Neuronal stem cell (in vitro differentiated cells): ENCODE data around the gene ADCY9.
A peak's percentile ranks its signal among the peaks of the same experiment; 100 is the strongest.
"Not testable (repeated sequence)": the region's sequence is repeated elsewhere in the genome, so short reads cannot be mapped to it uniquely, and the experiment has no call there.

Experiments used
- DNase-seq: peaks from one replicate; pipeline ENCODE4 v3.0.0-alpha.2; 2013; ENCODE audit warnings: low spot score
- H2AFZ ChIP-seq: one replicate; pipeline ENCODE4 v1.6.1; 2013; ENCODE audit warnings: mild to moderate bottlenecking, low read length, inconsistent platforms
- H2AK5ac ChIP-seq: 2 replicates; pipeline ENCODE4 v1.6.1; 2013; ENCODE audit warnings: low read depth, mild to moderate bottlenecking, inconsistent platforms, low read length, moderate library complexity, mixed read lengths
- H2BK120ac ChIP-seq: 2 replicates; pipeline ENCODE4 v1.6.1; 2013; ENCODE audit warnings: low read depth, mild to moderate bottlenecking, inconsistent platforms, low read length, moderate library complexity, mixed read lengths
- H2BK12ac ChIP-seq: one replicate; pipeline ENCODE4 v1.6.1; 2013; ENCODE audit warnings: low read length, inconsistent platforms
- H2BK15ac ChIP-seq: 2 replicates; pipeline ENCODE4 v1.6.1; 2013; ENCODE audit warnings: mild to moderate bottlenecking, low read length, inconsistent platforms, mixed read lengths
- H2BK5ac ChIP-seq: one replicate; pipeline ENCODE4 v1.6.1; 2013; ENCODE audit warnings: inconsistent platforms, mild to moderate bottlenecking, low read length, moderate library complexity
- H3K14ac ChIP-seq: one replicate; pipeline ENCODE4 v1.6.1; 2013; ENCODE audit warnings: low read length, inconsistent platforms
- H3K18ac ChIP-seq: 2 replicates; pipeline ENCODE4 v1.6.1; 2013; ENCODE audit warnings: low read length, inconsistent platforms
- H3K23ac ChIP-seq: 2 replicates; pipeline ENCODE4 v1.6.1; 2013; ENCODE audit warnings: low read depth, mild to moderate bottlenecking, mixed read lengths, low read length, inconsistent platforms; ENCODE audit not compliant: poor library complexity
- H3K27ac ChIP-seq: replicated peaks from 3 replicates; pipeline ENCODE4 v1.5.1; 2013; ENCODE audit warnings: low read length, inconsistent platforms
- H3K27me3 ChIP-seq, 3 experiments: 2 replicates each; pipeline ENCODE4 v1.6.1; 2013; ENCODE audit warnings: low read length in 3 of 3, mild to moderate bottlenecking in 2 of 3, inconsistent platforms in 1 of 3, low read depth in 1 of 3, mixed read lengths in 1 of 3, moderate library complexity in 1 of 3; ENCODE audit not compliant: control insufficient read depth in 3 of 3, insufficient read depth in 3 of 3
- H3K36me3 ChIP-seq, 2 donors: replicated peaks in 1 of 2; 2 replicates each; pipeline ENCODE4 v1.6.1; 2013; ENCODE audit warnings: low read length in 2 of 2; ENCODE audit not compliant: control insufficient read depth in 2 of 2, insufficient read depth in 2 of 2
- H3K4ac ChIP-seq: 2 replicates; pipeline ENCODE4 v1.6.1; 2013; ENCODE audit warnings: inconsistent platforms, mild to moderate bottlenecking, low read length, moderate library complexity
- H3K4me1 ChIP-seq, 2 donors: 1 replicate in 1 of 2; 2 replicates in 1 of 2; pipeline ENCODE4 v1.6.1; 2013; ENCODE audit warnings: low read length in 2 of 2, low read depth in 1 of 2; ENCODE audit not compliant: control insufficient read depth in 2 of 2, insufficient read depth in 1 of 2
- H3K4me2 ChIP-seq: one replicate; pipeline ENCODE4 v1.6.1; 2013; ENCODE audit warnings: mild to moderate bottlenecking, low read length, inconsistent platforms; ENCODE audit not compliant: insufficient read depth, poor library complexity, severe bottlenecking
- H3K4me3 ChIP-seq, 2 donors: 2 replicates each; pipeline ENCODE4 v1.5.1; 2013; ENCODE audit warnings: low read length in 2 of 2, mild to moderate bottlenecking in 2 of 2, inconsistent platforms in 1 of 2, moderate library complexity in 1 of 2
- H3K79me1 ChIP-seq: one replicate; pipeline ENCODE4 v1.6.1; 2013; ENCODE audit warnings: low read depth, mild to moderate bottlenecking, inconsistent platforms, low read length, moderate library complexity
- H3K9ac ChIP-seq: one replicate; pipeline ENCODE4 v1.6.1; 2013; ENCODE audit warnings: mild to moderate bottlenecking, low read depth, low read length, inconsistent platforms; ENCODE audit not compliant: poor library complexity
- H3K9me3 ChIP-seq, 2 donors: replicated peaks in 1 of 2; 2 replicates each; pipeline versions ENCODE3 to v1.6.1; 2013; ENCODE audit warnings: low read length in 2 of 2, mild to moderate bottlenecking in 2 of 2, inconsistent platforms in 1 of 2, low read depth in 1 of 2, mixed read lengths in 1 of 2, moderate library complexity in 1 of 2; ENCODE audit not compliant: control insufficient read depth in 2 of 2, insufficient read depth in 1 of 2
- H4K8ac ChIP-seq: one replicate; pipeline ENCODE4 v1.6.1; 2013; ENCODE audit warnings: low read depth, mild to moderate bottlenecking, inconsistent platforms, low read length, moderate library complexity
- H4K91ac ChIP-seq: one replicate; pipeline ENCODE4 v1.6.1; 2013; ENCODE audit warnings: low read length, low read depth, mild to moderate bottlenecking, inconsistent platforms; ENCODE audit not compliant: poor library complexity
- WGBS, 2 donors: extraction: QIAGEN DNeasy Blood & Tissue Kit; methylation state at CpG; one replicate each; pipeline ENCODE4 v1.1.7; 2013; ENCODE audit warnings: missing lambda C conversion rate in 2 of 2, mixed read lengths in 1 of 2; ENCODE audit not compliant: insufficient read length in 2 of 2, insufficient replicate concordance in 1 of 2; ENCODE audit errors: extremely low coverage in 2 of 2; 5-methylcytosine and 5-hydroxymethylcytosine counted together

The ADCY9 gene

GRCh38 chr16:3927147-3927546, 189.1 kb downstream of the ADCY9 start:
- not testable (repeated sequence) for H3K9ac ChIP-seq, H3K4me1 ChIP-seq, H2AK5ac ChIP-seq, H3K4ac ChIP-seq, H3K79me1 ChIP-seq, H2BK12ac ChIP-seq, H4K8ac ChIP-seq, H2BK120ac ChIP-seq, H3K9me3 ChIP-seq, H3K27ac ChIP-seq, H2AFZ ChIP-seq, H3K27me3 ChIP-seq, H4K91ac ChIP-seq, H2BK15ac ChIP-seq, H3K14ac ChIP-seq, H3K18ac ChIP-seq, H3K23ac ChIP-seq, H3K4me2 ChIP-seq, H2BK5ac ChIP-seq, H3K36me3 ChIP-seq, H3K4me3 ChIP-seq, DNase-seq
- WGBS, 2 donors, result no CpG with 5 or more reads among the region's 2 CpGs

GRCh38 chr16:3924763-3925162, 191.5 kb downstream of the ADCY9 start:
- no peak overlapping the region for H3K4me3 ChIP-seq
- H2BK5ac ChIP-seq, result no peak overlapping the region
- no peaks in the 10 kb centered on the region for H3K79me1 ChIP-seq
- H3K18ac ChIP-seq, result no peak overlapping the region
- H2AFZ ChIP-seq, result no peak overlapping the region
- no peak overlapping the region for H3K9ac ChIP-seq
- H4K91ac ChIP-seq, result no peak overlapping the region
- H3K14ac ChIP-seq, result no peak overlapping the region
- peaks cover 0 to 4% (median 0%) of the 10 kb centered on the region in 3 experiments for H3K27me3 ChIP-seq
- no peak overlapping the region for H2BK12ac ChIP-seq
- no peaks in the 10 kb centered on the region for H3K4me1 ChIP-seq
- no peak overlapping the region for H2AK5ac ChIP-seq
- H3K23ac ChIP-seq, result no peak overlapping the region
- H3K36me3 ChIP-seq, result no peaks in the 10 kb centered on the region
- H3K27ac ChIP-seq, result no peak overlapping the region
- no peak overlapping the region for H3K4ac ChIP-seq
- H3K9me3 ChIP-seq, result peaks cover 2 to 5% of the 10 kb centered on the region in 2 donors
- H2BK120ac ChIP-seq, result no peak overlapping the region
- no peak overlapping the region for H2BK15ac ChIP-seq
- DNase-seq, result no peak
- H4K8ac ChIP-seq, result no peak overlapping the region
- H3K4me2 ChIP-seq, result no peak overlapping the region

DNA sequence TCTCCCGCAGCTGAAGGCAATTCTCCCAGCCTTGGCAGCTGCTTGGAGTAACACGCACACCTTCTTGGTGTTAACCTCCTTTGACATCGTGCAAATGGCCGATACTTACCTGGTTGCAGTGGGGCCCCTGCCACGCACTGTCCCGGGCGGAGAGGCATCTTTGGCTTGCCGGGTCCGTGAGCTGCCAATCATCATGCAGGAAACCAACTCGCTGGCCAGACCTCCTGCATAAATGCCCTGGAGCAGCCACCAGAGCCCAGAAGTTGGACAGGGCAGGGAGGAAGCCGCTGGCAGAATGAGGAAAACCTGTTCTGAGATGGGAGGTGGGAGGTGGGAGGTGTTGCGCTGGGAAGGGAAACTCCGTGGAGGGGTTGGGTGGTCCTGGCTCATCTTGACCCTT, 194.0 kb downstream of the ADCY9 start:
- Histone ChIP-seq H2AFZ (no peak overlapping the region), H3K9ac (no peak overlapping the region), H2AK5ac (no peak overlapping the region), H3K9me3 (peaks cover 6 to 10% of the 10 kb centered on the region in 2 donors), H3K27me3 (peaks cover 0 to 4% (median 0%) of the 10 kb centered on the region in 3 experiments), H2BK15ac (no peak overlapping the region), H3K4ac (no peak overlapping the region), H3K79me1 (no peaks in the 10 kb centered on the region), H3K14ac (peak overlapping the region; percentile 5), H3K36me3 (no peaks in the 10 kb centered on the region), H3K4me3 (no peak overlapping the region), H2BK120ac (no peak overlapping the region), H3K23ac (peak overlapping the region; percentile 29), H2BK5ac (no peak overlapping the region), H2BK12ac (peak overlapping the region; percentile 41), H3K18ac (peak overlapping the region; percentile 70), H3K27ac (no peak overlapping the region), H3K4me2 (no peak overlapping the region), H4K91ac (no peak overlapping the region), H3K4me1 (no peaks in the 10 kb centered on the region), H4K8ac (no peak overlapping the region)
- DNase-seq, result no peak
- WGBS, 2 donors, result no CpG with 5 or more reads among the region's 13 CpGs

DNA sequence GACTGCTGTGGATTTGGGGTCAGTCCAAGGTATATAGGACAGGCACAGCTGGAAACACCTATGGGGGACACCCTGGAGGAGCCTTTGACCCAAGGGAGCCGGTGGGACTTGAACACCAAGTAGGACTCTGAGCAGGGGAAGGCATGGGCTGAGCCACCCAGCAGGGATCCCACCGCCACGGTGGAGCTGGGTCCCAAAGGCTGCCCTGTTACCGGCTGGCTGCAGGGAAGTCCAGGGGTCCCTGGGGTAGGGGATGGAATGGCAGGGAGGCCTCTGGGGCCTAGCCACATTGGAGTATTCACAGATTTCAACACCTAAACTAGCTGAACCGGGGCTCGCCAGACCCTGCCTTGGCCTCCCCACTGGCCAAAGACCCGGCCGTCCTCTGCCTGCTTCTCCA, 196.0 kb downstream of the ADCY9 start:
- Histone ChIP-seq H2BK5ac (no peak overlapping the region), H3K18ac (no peak overlapping the region), H3K14ac (peak overlapping the region; percentile 89), H2BK12ac (no peak overlapping the region), H2AK5ac (peak overlapping the region; percentile 56), H3K27me3 (peaks cover 0 to 4% (median 0%) of the 10 kb centered on the region in 3 experiments), H4K8ac (no peak overlapping the region), H3K4me3 (no peak overlapping the region), H3K9me3 (peaks cover 8 to 10% of the 10 kb centered on the region in 2 donors), H3K27ac (no peak overlapping the region), H3K4ac (no peak overlapping the region), H2BK15ac (no peak overlapping the region), H3K4me2 (no peak overlapping the region), H3K36me3 (no peaks in the 10 kb centered on the region), H3K79me1 (no peaks in the 10 kb centered on the region), H4K91ac (no peak overlapping the region), H3K23ac (no peak overlapping the region), H2BK120ac (no peak overlapping the region), H2AFZ (no peak overlapping the region), H3K4me1 (no peaks in the 10 kb centered on the region), H3K9ac (no peak overlapping the region)
- no peak for DNase-seq
- no CpG with 5 or more reads among the region's 8 CpGs for WGBS, 2 donors
